Measurements from ENCODE around the gene MAMLD1.

DNA sequence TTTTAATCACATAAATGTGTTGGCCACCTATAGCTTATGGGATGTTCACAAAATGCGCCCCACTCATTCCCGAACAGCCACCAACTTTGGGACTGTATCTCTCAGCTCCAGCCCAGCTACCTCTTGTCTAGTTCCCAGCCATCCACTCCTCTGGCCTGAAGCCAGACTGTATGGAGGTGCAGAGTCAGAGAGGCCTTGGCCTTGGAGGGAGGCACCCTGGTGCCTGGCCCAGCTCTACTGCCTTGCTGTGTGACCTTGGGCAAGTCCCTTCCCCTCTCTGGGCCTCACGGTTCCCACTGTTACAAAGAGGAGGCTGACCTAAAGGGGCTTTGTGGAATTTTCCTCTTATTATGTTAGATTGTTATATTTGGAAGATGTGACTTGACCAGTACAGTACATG is 13.9 kb downstream of the MAMLD1 start:
- TF ChIP-seq, protein P1, sequence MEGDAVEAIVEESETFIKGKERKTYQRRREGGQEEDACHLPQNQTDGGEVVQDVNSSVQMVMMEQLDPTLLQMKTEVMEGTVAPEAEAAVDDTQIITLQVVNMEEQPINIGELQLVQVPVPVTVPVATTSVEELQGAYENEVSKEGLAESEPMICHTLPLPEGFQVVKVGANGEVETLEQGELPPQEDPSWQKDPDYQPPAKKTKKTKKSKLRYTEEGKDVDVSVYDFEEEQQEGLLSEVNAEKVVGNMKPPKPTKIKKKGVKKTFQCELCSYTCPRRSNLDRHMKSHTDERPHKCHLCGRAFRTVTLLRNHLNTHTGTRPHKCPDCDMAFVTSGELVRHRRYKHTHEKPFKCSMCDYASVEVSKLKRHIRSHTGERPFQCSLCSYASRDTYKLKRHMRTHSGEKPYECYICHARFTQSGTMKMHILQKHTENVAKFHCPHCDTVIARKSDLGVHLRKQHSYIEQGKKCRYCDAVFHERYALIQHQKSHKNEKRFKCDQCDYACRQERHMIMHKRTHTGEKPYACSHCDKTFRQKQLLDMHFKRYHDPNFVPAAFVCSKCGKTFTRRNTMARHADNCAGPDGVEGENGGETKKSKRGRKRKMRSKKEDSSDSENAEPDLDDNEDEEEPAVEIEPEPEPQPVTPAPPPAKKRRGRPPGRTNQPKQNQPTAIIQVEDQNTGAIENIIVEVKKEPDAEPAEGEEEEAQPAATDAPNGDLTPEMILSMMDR (IDR thresholded peaks at IDR 0.05) = no peak
- no peak for TF ChIP-seq POLR2A (IDR thresholded peaks at IDR 0.05)
